ENCODE measurements around the gene SEC24D. TPM values are rescaled to one million over a fixed set of nuclear protein-coding genes. Genes with fewer than 3 reads are reported as not detected.

The SEC24D gene
- total and polyA plus RNA-seq, 2 of the 8 experiments (the other 6 are each of a cell fraction or from before 2014, with no cell fraction given), result 28.9 to 91.6 TPM

GRCh38 chr4:118756958-118757357, 79.0 kb downstream of the SEC24D start:
- ChIA-PET POLR2A (ENCODE audit: partially characterized antibody) (no interaction called here), CTCF (ENCODE audit: partially characterized antibody) (interaction anchor here (0.7 to 3.2 kb wide), 3 partner anchors 10 to 16 kb away, joined by 3 to 16 read pairs (median 4); no protein-coding TSS in a partner anchor)
- H4K5ac ChIP-seq (ENCODE audit: insufficient read length, low read depth, low read length), result no peak overlapping the region
- no peak overlapping the region for H2AFZ ChIP-seq (ENCODE audit: low read length)
- FAIRE-seq (no peak), DNase-seq (ENCODE audit: low read depth in 1 of 2, low spot score in 2 of 2) (no peak)
- H2AK5ac ChIP-seq (ENCODE audit: low read depth, low read length), result no peak overlapping the region
- no peak overlapping the region for H4K8ac ChIP-seq (ENCODE audit: extremely low read depth, insufficient read depth, low read length)
- H3K4ac ChIP-seq (replicated peaks; ENCODE audit: insufficient read length, low read depth, low read length), result no peak overlapping the region
- H3K36me3 ChIP-seq (ENCODE audit: control insufficient read depth in 2 of 4, insufficient read depth in 4 of 4, low read length in 3 of 4), result peaks cover 0 to 32% (median 10%) of the 10 kb centered on the region in 4 experiments; a peak in 6 of 8 replicates
- H3K9ac ChIP-seq (replicated peaks in 1 of 4; ENCODE audit: extremely low read depth in 1 of 4, low read depth in 3 of 4, low read length in 3 of 4), result no peak overlapping the region
- no peaks in the 10 kb centered on the region for H3K9me3 ChIP-seq (ENCODE audit: insufficient read depth in 2 of 2, low read depth in 1 of 2, low read length in 1 of 2)
- H3K23ac ChIP-seq (ENCODE audit: insufficient read length), result no peak overlapping the region
- no peak overlapping the region for H2BK5ac ChIP-seq (ENCODE audit: low read depth, low read length)
- no peak overlapping the region for H3K56ac ChIP-seq (replicated peaks; ENCODE audit: insufficient read length, low read depth, low read length)
- H3K27ac ChIP-seq (ENCODE audit: low read depth, low read length), result no peak overlapping the region
- H3K4me3 ChIP-seq (ENCODE audit: extremely low read depth in 1 of 4, insufficient read depth in 2 of 4, low read depth in 3 of 4, low read length in 4 of 4), result no peak overlapping the region
- TF ChIP-seq CTCF (IDR thresholded peaks at IDR 0.05; ENCODE audit: control extremely low read depth in 1 of 3, insufficient read depth in 1 of 3, low read depth in 1 of 3, low read length in 3 of 3) (no peak), CTBP2 (IDR thresholded peaks at IDR 0.05; ENCODE audit: borderline replicate concordance, insufficient read depth, insufficient read length, low read length) (no peak), KDM4A (IDR thresholded peaks at IDR 0.05; ENCODE audit: low read depth, low read length, severe bottlenecking) (no peak), TEAD4 (IDR thresholded peaks at IDR 0.05; ENCODE audit: low read depth, low read length) (no peak), SIX5 (IDR thresholded peaks at IDR 0.05; ENCODE audit: low read depth, low read length) (no peak), GABPA (IDR thresholded peaks at IDR 0.05; ENCODE audit: borderline replicate concordance, insufficient read depth, low read length) (no peak), ASH2L (IDR thresholded peaks at IDR 0.05; ENCODE audit: low read length) (no peak)
- 75% methylated on average over 1 of the region's 1 CpG; no CpG with 5 or more reads in 1 of the 2 experiments for WGBS, 2 experiments (ENCODE audit: extremely low coverage in 1 of 2, insufficient coverage in 1 of 2, insufficient read length in 1 of 2, insufficient replicate concordance in 2 of 2, low coverage in 1 of 2, low lambda C conversion rate in 2 of 2, missing lambda C conversion rate in 1 of 2)
- no peak overlapping the region for H3K18ac ChIP-seq (ENCODE audit: extremely low read depth, low read length)
- H3K4me2 ChIP-seq (ENCODE audit: insufficient read depth in 1 of 2, low read depth in 2 of 2, low read length in 2 of 2), result no peak overlapping the region
- H2BK120ac ChIP-seq (replicated peaks; ENCODE audit: low read depth, low read length), result no peak overlapping the region
- no peak overlapping the region for H2BK20ac ChIP-seq (ENCODE audit: low read length)
- H3K14ac ChIP-seq (ENCODE audit: insufficient read length), result no peak overlapping the region
- no peaks in the 10 kb centered on the region for H3K79me1 ChIP-seq (ENCODE audit: low read depth, low read length)
- H4K91ac ChIP-seq (replicated peaks; ENCODE audit: insufficient read length, low read length), result no peak overlapping the region
- H4K20me1 ChIP-seq (replicated peaks in 1 of 2; ENCODE audit: control insufficient read depth in 1 of 2, insufficient read depth in 2 of 2, low read length in 2 of 2), result no peaks in the 10 kb centered on the region
- H2BK15ac ChIP-seq (ENCODE audit: low read length), result no peak overlapping the region
- no peaks in the 10 kb centered on the region for H3K23me2 ChIP-seq (ENCODE audit: low read depth, low read length)
- peaks cover 0 to 4% (median 0%) of the 10 kb centered on the region in 4 experiments; a peak in 2 of 7 replicates for H3K4me1 ChIP-seq (replicated peaks in 1 of 4; ENCODE audit: control insufficient read depth in 3 of 4, insufficient read depth in 4 of 4, low read length in 3 of 4)
- no peaks in the 10 kb centered on the region for H3K27me3 ChIP-seq (replicated peaks in 1 of 4; ENCODE audit: control insufficient read depth in 3 of 4, extremely low read depth in 1 of 4, insufficient read depth in 3 of 4, low read length in 3 of 4)
- no peaks in the 10 kb centered on the region for H3K79me2 ChIP-seq (ENCODE audit: control insufficient read depth in 1 of 2, insufficient read depth in 2 of 2, low read length in 2 of 2)
- H2BK12ac ChIP-seq (ENCODE audit: low read depth, low read length), result no peak overlapping the region
